ENCODE measurements around the gene FCER2.

FCER2 gene

DNA sequence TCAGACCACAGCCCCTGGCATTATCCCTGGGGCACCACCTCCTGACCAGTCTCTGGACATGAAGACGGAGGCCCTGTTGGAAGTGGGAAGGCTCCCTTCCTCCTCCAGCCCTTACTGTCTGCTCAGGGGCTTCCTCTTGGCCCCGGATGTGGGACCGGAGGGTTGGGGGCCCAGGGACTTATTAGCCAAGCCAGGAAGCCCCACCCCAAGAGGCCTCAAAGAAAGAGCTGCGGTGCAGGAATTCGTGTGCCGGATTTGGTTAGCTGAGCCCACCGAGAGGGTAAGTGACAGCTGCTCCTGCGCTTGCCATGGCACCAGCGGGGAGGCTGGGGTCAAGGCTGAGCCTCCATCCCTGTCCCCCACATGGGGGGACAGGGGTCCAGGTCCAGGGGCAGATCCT is 33.1 kb downstream of the FCER2 start, which contains the start of gene RETN:
RETN (plus strand) TSS at position 208 of the 400 bp plus-strand sequence. CDS start 278 bp downstream, outside the sequence.
- H3K4me3 ChIP-seq (ENCODE audit: low read length) = no peak within 1 kb of the TSS
- no peak within 1 kb of the TSS for H3K9ac ChIP-seq (ENCODE audit: low read depth, low read length)
- no peaks in the 10 kb centered on the region for H3K36me3 ChIP-seq (ENCODE audit: insufficient read depth, low read length)
- H3K4me1 ChIP-seq (ENCODE audit: control insufficient read depth, insufficient read depth, low read length) = no peaks in the 10 kb centered on the region
- no peak within 1 kb of the TSS for H3K4me2 ChIP-seq (ENCODE audit: low read length)
- H3K27me3 ChIP-seq (ENCODE audit: control insufficient read depth, insufficient read depth, low read length) = peaks cover 13% of the 10 kb centered on the region
- no peaks in the 10 kb centered on the region for H3K9me3 ChIP-seq (replicated peaks; ENCODE audit: low read length)

DNA sequence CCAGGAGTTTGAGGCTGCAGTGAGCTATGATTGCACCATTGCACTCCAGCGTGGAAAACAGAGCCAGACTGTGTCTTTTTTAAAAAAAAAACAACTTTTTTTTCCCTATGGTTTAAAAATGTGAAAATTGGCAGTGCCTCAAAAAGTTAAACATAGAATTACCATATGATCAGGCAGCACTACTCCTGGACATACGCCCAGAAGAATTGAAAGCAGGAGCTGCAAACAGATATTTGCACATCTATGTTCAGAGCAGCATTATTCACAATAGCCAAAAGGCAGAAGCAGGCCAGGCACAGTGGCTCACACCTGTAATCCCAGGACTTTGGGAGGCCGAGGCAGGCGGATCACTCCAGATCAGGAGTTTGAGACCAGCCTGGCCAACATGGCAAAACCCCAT is 36.9 kb downstream of the FCER2 start:
- Histone ChIP-seq H3K36me3 (ENCODE audit: insufficient read depth, low read length) (no peaks in the 10 kb centered on the region), H3K27me3 (ENCODE audit: control insufficient read depth, insufficient read depth, low read length) (peaks cover 16% of the 10 kb centered on the region), H3K4me2 (ENCODE audit: low read length) (no peak overlapping the region), H3K9me3 (replicated peaks; ENCODE audit: low read length) (no peaks in the 10 kb centered on the region), H3K4me1 (ENCODE audit: control insufficient read depth, insufficient read depth, low read length) (no peaks in the 10 kb centered on the region), H3K4me3 (ENCODE audit: low read length) (no peak overlapping the region), H3K9ac (ENCODE audit: low read depth, low read length) (no peak overlapping the region)

- H3K9ac ChIP-seq (ENCODE audit: low read depth, low read length) = no peak overlapping the region
- no peaks in the 10 kb centered on the region for H3K36me3 ChIP-seq (ENCODE audit: insufficient read depth, low read length)
- no peak overlapping the region for H3K4me3 ChIP-seq (ENCODE audit: low read length)
- H3K4me1 ChIP-seq (ENCODE audit: control insufficient read depth, insufficient read depth, low read length) = no peaks in the 10 kb centered on the region
- H3K4me2 ChIP-seq (ENCODE audit: low read length) = no peak overlapping the region
- peaks cover 11% of the 10 kb centered on the region for H3K27me3 ChIP-seq (ENCODE audit: control insufficient read depth, insufficient read depth, low read length)
- no peaks in the 10 kb centered on the region for H3K9me3 ChIP-seq (replicated peaks; ENCODE audit: low read length)
Measured at GRCh38 chr19:7663706-7664105, 38.2 kb downstream of the FCER2 start.

DNA sequence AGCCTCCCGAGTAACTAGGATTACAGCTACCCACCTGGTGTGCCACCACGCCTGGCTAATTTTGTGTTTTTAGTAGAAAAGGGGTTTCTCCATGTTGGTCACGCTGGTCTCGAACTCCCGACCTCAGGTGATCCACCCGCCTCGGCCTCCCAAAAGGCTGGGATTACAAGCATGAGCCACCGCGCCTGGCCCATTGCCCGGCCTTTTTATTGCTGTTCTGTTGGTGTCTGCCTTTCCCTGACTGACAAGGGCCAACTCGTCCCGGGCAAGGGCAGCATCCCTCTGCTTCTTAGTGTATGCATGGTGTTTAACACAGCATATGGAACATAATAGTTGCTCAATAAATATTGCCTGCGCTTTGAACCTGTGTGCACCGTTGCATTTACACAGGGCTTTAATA is 39.3 kb downstream of the FCER2 start:
- Histone ChIP-seq H3K27me3 (ENCODE audit: control insufficient read depth, insufficient read depth, low read length) (peaks cover 20% of the 10 kb centered on the region), H3K36me3 (ENCODE audit: insufficient read depth, low read length) (no peaks in the 10 kb centered on the region), H3K9me3 (replicated peaks; ENCODE audit: low read length) (no peaks in the 10 kb centered on the region), H3K4me1 (ENCODE audit: control insufficient read depth, insufficient read depth, low read length) (no peaks in the 10 kb centered on the region), H3K4me3 (ENCODE audit: low read length) (no peak overlapping the region), H3K4me2 (ENCODE audit: low read length) (no peak overlapping the region), H3K9ac (ENCODE audit: low read depth, low read length) (no peak overlapping the region)

DNA sequence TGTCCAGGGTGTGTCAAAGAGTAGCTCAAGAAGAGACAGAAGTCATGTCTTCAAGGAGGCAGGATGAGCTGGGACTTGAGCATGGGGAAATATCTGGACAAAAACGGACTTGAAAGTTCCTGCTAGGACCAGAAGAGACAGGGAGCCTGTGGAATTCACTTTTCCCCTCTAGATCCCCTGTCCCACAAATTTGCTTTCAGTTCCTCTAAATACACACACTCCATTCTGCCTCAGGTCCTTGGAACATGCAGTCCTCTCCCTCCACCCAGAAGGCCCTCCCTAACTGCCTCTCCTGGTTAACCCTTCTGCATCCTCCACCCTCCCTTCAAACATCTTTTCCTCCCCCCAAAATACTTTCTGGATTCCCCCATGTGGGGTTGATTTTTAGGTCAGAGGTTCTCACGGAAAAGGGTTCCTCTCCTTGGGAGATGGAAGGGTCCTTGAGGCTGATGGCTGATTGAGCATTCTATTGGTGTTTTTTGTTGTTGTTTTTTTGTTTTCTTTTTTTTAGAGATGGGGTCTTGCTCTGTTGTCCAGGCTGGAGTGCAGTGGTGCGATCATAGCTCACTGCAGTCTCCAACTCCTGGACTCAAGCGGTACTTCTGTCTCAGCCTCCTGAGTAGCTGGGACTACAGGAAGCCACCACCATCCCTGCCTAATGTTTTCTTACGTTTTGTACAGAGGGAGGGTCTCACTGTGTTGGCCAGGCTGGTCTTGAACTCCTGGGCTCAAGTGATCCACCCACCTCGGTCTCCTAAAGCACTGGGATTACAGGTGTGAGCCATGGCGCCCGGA is 40.0 kb downstream of the FCER2 start:
- Histone ChIP-seq H3K27me3 (ENCODE audit: control insufficient read depth, insufficient read depth, low read length) (peaks cover 24% of the 10 kb centered on the region), H3K9me3 (replicated peaks; ENCODE audit: low read length) (no peaks in the 10 kb centered on the region), H3K36me3 (ENCODE audit: insufficient read depth, low read length) (no peaks in the 10 kb centered on the region), H3K9ac (ENCODE audit: low read depth, low read length) (no peak overlapping the region), H3K4me3 (ENCODE audit: low read length) (no peak overlapping the region), H3K4me2 (ENCODE audit: low read length) (no peak overlapping the region), H3K4me1 (ENCODE audit: control insufficient read depth, insufficient read depth, low read length) (no peaks in the 10 kb centered on the region)

GRCh38 chr19:7658219-7658686 is 43.7 kb downstream of the FCER2 start:
- H3K4me2 ChIP-seq (ENCODE audit: low read length) = no peak overlapping the region
- no peaks in the 10 kb centered on the region for H3K4me1 ChIP-seq (ENCODE audit: control insufficient read depth, insufficient read depth, low read length)
- no peak overlapping the region for H3K4me3 ChIP-seq (ENCODE audit: low read length)
- H3K36me3 ChIP-seq (ENCODE audit: insufficient read depth, low read length) = no peaks in the 10 kb centered on the region
- peaks cover 21% of the 10 kb centered on the region for H3K27me3 ChIP-seq (ENCODE audit: control insufficient read depth, insufficient read depth, low read length)
- H3K9me3 ChIP-seq (replicated peaks; ENCODE audit: low read length) = no peaks in the 10 kb centered on the region
- H3K9ac ChIP-seq (ENCODE audit: low read depth, low read length) = no peak overlapping the region

GRCh38 chr19:7657131-7657751 is 44.7 kb downstream of the FCER2 start:
- Histone ChIP-seq H3K9me3 (replicated peaks; ENCODE audit: low read length) (no peaks in the 10 kb centered on the region), H3K36me3 (ENCODE audit: insufficient read depth, low read length) (no peaks in the 10 kb centered on the region), H3K9ac (ENCODE audit: low read depth, low read length) (no peak overlapping the region), H3K4me3 (ENCODE audit: low read length) (no peak overlapping the region), H3K27me3 (ENCODE audit: control insufficient read depth, insufficient read depth, low read length) (peaks cover 17% of the 10 kb centered on the region), H3K4me2 (ENCODE audit: low read length) (no peak overlapping the region), H3K4me1 (ENCODE audit: control insufficient read depth, insufficient read depth, low read length) (peaks cover 1% of the 10 kb centered on the region)

DNA sequence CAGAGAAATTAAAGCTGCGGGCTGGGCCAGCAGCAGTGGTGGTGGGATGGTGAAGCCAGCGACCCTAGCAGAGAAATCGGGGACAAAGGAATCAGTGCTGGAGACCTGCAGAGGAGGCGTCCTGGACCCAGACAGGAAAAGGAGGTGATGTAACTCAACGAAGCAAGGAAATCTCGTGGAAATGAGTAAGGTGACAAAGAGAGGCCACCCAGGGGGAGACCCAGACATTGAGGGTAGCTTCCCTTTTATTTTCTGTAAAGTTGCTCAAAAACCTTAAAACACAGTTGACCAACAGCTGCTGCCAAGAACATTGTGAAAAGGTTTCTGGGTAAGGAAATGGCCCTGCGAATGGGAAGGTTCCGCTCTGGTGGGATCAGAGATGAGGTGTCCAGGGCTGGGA is 46.4 kb downstream of the FCER2 start:
- Histone ChIP-seq H3K36me3 (ENCODE audit: insufficient read depth, low read length) (no peaks in the 10 kb centered on the region), H3K4me3 (ENCODE audit: low read length) (no peak overlapping the region)

DNA sequence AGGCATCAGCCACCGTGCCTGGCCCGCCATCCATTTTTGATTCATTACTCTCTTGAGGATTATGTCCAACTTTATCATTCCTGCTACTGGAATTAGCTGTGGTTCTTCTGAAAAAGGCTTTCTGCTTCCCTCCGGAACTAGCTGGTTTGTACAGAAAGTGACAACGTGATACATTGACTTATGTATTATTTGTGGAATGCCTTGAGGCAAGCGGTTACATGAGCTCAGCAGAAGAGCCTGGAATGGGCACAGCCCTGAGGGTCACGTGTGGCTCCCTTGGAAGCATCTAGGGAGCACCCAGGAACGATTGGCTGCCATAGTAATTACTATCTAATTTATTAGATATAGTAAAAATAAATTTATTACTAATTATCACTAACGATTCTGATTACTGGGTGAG is 47.5 kb downstream of the FCER2 start:
- H3K36me3 ChIP-seq (ENCODE audit: insufficient read depth, low read length) = no peaks in the 10 kb centered on the region
- H3K9ac ChIP-seq (ENCODE audit: low read depth, low read length) = no peak overlapping the region
- H3K9me3 ChIP-seq (replicated peaks; ENCODE audit: low read length) = no peaks in the 10 kb centered on the region
- no peak overlapping the region for H3K4me3 ChIP-seq (ENCODE audit: low read length)
- peaks cover 24% of the 10 kb centered on the region for H3K27me3 ChIP-seq (ENCODE audit: control insufficient read depth, insufficient read depth, low read length)
- no peak overlapping the region for H3K4me2 ChIP-seq (ENCODE audit: low read length)
- peaks cover 3% of the 10 kb centered on the region for H3K4me1 ChIP-seq (ENCODE audit: control insufficient read depth, insufficient read depth, low read length)

More for the DNA sequence above, 46.4 kb downstream of the FCER2 start:
- no peak overlapping the region for H3K4me2 ChIP-seq (ENCODE audit: low read length)
- no peaks in the 10 kb centered on the region for H3K9me3 ChIP-seq (replicated peaks; ENCODE audit: low read length)
- peaks cover 22% of the 10 kb centered on the region for H3K27me3 ChIP-seq (ENCODE audit: control insufficient read depth, insufficient read depth, low read length)
- peaks cover 3% of the 10 kb centered on the region for H3K4me1 ChIP-seq (ENCODE audit: control insufficient read depth, insufficient read depth, low read length)
- H3K9ac ChIP-seq (ENCODE audit: low read depth, low read length) = no peak overlapping the region

- H3K36me3 ChIP-seq (ENCODE audit: insufficient read depth, low read length) = no peaks in the 10 kb centered on the region
- no peaks in the 10 kb centered on the region for H3K9me3 ChIP-seq (replicated peaks; ENCODE audit: low read length)
- H3K4me3 ChIP-seq (ENCODE audit: low read length) = peak overlapping the region; percentile 57
- H3K27me3 ChIP-seq (ENCODE audit: control insufficient read depth, insufficient read depth, low read length) = peaks cover 9% of the 10 kb centered on the region
- peaks cover 3% of the 10 kb centered on the region for H3K4me1 ChIP-seq (ENCODE audit: control insufficient read depth, insufficient read depth, low read length)
- H3K9ac ChIP-seq (ENCODE audit: low read depth, low read length) = no peak overlapping the region
- H3K4me2 ChIP-seq (ENCODE audit: low read length) = peak overlapping the region; percentile 79
Measured at GRCh38 chr19:7652061-7652641, 49.8 kb downstream of the FCER2 start.

GRCh38 chr19:7650148-7650547 is 51.8 kb downstream of the FCER2 start:
- Histone ChIP-seq H3K27me3 (ENCODE audit: control insufficient read depth, insufficient read depth, low read length) (peaks cover 9% of the 10 kb centered on the region), H3K9ac (ENCODE audit: low read depth, low read length) (no peak overlapping the region), H3K4me1 (ENCODE audit: control insufficient read depth, insufficient read depth, low read length) (peaks cover 3% of the 10 kb centered on the region), H3K9me3 (replicated peaks; ENCODE audit: low read length) (no peaks in the 10 kb centered on the region), H3K36me3 (ENCODE audit: insufficient read depth, low read length) (no peaks in the 10 kb centered on the region), H3K4me2 (ENCODE audit: low read length) (no peak overlapping the region), H3K4me3 (ENCODE audit: low read length) (no peak overlapping the region)

Measured in skeletal muscle satellite cell (primary cell).